WI38 (cell line): ENCODE results near the gene EHHADH.
"Not testable (repeated sequence)": the region's sequence is repeated elsewhere in the genome, so short reads cannot be mapped to it uniquely, and the experiment has no call there.

Experiments
- H3K4me3 ChIP-seq: 2 replicates; pipeline ENCODE4 v1.5.1; 2011; ENCODE audit warnings: low read depth, mild to moderate bottlenecking, control low read depth, low read length
- CTCF ChIP-seq: IDR thresholded peaks from 2 replicates; pipeline ENCODE4 v1.5.1; 2012; ENCODE audit warnings: low read depth, mild to moderate bottlenecking, control low read depth, low read length

The EHHADH gene

GRCh38 chr3:185251272-185251671 lies 2.6 kb downstream of the EHHADH start:
- H3K4me3 ChIP-seq = no peak overlapping the region
- TF ChIP-seq CTCF = no peak

- no peak for TF ChIP-seq CTCF
- no peak overlapping the region for H3K4me3 ChIP-seq
These were observed 3.2 kb downstream of the EHHADH start for GRCh38 chr3:185250653-185251052.

GRCh38 chr3:185250247-185250646 lies 3.6 kb downstream of the EHHADH start:
- H3K4me3 ChIP-seq = no peak overlapping the region
- no peak for TF ChIP-seq CTCF

GRCh38 chr3:185242642-185243041 lies 11.2 kb downstream of the EHHADH start:
- no peak for TF ChIP-seq CTCF
- H3K4me3 ChIP-seq = no peak overlapping the region

GRCh38 chr3:185236969-185237368 lies 16.9 kb downstream of the EHHADH start:
- no peak overlapping the region for H3K4me3 ChIP-seq
- TF ChIP-seq CTCF = no peak

- no peak overlapping the region for H3K4me3 ChIP-seq
- no peak for TF ChIP-seq CTCF
These were observed 20.5 kb downstream of the EHHADH start for GRCh38 chr3:185233328-185233727.

GRCh38 chr3:185226526-185226925 lies 27.3 kb downstream of the EHHADH start:
- not testable (repeated sequence) for H3K4me3 ChIP-seq

GRCh38 chr3:185225523-185225922 lies 28.3 kb downstream of the EHHADH start:
- no peak for TF ChIP-seq CTCF
- H3K4me3 ChIP-seq = no peak overlapping the region
